Astrocyte of the cerebellum (primary cell): ENCODE measurements around the gene ADAMTS8.

ENCODE experiments used
- DNase-seq: peaks from one replicate; pipeline ENCODE4 v3.0.0-alpha.2; 2011; ENCODE audit warnings: low read depth
- H3K4me3 ChIP-seq: 2 replicates; pipeline ENCODE4 v1.5.1; 2011; ENCODE audit warnings: mild to moderate bottlenecking, low read depth, low read length, moderate library complexity
- CTCF ChIP-seq: IDR thresholded peaks from 2 replicates; pipeline ENCODE4 v1.5.1; 2012; ENCODE audit warnings: low read length, low read depth, moderate library complexity, mild to moderate bottlenecking; ENCODE audit errors: missing control alignments
- in situ Hi-C: cut with HindIII; loops from 2 replicates; pipeline ENCODE4 v1.10.0; 2017; ENCODE audit warnings: low sequenced_read_pairs

The ADAMTS8 gene

DNA sequence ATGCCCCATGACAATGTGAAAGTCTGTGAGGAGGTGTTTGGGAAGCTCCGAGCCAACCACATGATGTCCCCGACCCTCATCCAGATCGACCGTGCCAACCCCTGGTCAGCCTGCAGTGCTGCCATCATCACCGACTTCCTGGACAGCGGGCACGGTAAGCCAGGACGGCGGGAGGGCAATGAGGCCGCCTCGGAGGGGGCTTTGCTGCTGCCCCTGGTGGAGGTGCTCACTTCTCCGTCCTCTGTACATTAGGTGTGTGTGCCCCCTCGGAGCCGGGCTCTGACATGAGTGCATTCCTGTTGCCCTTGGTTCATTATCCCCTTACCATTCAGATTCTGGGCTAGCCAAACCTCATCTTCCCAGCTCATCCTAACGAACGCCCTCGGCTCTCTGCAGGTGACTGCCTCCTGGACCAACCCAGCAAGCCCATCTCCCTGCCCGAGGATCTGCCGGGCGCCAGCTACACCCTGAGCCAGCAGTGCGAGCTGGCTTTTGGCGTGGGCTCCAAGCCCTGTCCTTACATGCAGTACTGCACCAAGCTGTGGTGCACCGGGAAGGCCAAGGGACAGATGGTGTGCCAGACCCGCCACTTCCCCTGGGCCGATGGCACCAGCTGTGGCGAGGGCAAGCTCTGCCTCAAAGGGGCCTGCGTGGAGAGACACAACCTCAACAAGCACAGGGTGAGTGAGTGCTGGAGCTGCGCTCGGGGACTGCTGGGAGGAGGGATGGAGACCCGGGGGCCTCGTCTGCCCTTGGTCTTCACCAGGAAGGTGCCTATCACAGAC lies 33.9 kb upstream of the ADAMTS8 start:
- TF ChIP-seq CTCF = no peak
- no peak for DNase-seq
- in situ Hi-C loops = no loop called here
- H3K4me3 ChIP-seq = no peak overlapping the region

DNA sequence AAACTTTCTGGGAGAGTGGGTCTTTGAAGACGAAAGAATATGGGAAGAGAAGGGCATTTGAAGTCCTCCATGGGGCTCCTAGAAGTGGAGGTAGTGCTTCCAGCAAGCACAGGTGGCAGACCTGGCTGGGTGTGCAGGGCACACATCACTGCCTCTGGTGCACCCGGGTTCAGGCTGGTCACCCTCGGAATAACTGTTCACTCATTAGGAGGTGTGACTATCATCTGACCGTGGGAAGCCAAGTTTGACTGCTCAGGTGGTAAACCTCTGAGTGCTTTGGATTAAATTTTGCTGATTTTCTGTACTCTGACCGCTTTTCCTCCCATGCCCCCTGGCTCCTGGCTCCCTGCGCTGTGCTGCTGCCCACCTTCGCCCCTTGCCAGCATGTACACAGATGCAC lies 31.1 kb upstream of the ADAMTS8 start:
- no peak for TF ChIP-seq CTCF
- no peak overlapping the region for H3K4me3 ChIP-seq
- in situ Hi-C loops = no loop called here
- DNase-seq = no peak

DNA sequence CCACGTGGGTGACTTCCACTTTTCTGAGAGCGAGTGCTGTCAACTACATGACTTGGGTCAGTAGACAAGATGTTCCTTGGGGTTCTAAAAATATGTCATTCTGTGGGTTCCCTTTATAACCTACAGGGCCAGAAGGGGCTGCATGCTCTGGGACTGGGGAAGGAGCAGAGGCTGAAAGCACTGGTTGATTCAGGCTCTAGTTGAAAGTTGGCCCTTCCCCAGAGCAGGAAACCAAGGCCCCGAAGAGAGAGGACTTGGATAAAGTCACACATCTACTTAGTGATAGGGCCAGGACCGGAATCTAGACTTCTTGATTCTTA lies 30.0 kb upstream of the ADAMTS8 start:
- TF ChIP-seq CTCF = no peak
- in situ Hi-C loops = no loop called here
- H3K4me3 ChIP-seq = no peak overlapping the region
- DNase-seq = no peak

GRCh38 chr11:130457623-130458409 lies 29.4 kb upstream of the ADAMTS8 start:
- no peak overlapping the region for H3K4me3 ChIP-seq
- no peak for DNase-seq
- no peak for TF ChIP-seq CTCF
- in situ Hi-C loops = no loop called here

DNA sequence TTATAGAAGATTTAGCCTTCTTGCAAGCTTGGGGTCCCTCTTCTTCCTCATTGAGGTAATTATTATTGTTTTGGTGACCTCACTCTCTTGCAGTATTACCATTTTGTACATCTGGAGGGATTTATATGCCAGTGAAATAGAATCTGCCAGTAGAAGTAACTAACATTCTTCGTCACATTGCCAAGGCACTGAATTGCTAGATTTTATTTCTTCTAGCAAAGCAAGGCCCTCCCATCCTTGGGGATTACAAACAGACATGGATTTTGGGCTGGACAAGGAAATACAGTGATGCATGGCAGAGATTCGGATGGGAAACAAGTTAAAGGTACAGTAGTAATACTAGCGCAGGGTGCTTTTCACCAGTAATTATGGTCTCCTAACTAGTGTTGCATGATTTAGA lies 27.9 kb upstream of the ADAMTS8 start:
- no peak overlapping the region for H3K4me3 ChIP-seq
- TF ChIP-seq CTCF = no peak
- in situ Hi-C loops = no loop called here
- no peak for DNase-seq

DNA sequence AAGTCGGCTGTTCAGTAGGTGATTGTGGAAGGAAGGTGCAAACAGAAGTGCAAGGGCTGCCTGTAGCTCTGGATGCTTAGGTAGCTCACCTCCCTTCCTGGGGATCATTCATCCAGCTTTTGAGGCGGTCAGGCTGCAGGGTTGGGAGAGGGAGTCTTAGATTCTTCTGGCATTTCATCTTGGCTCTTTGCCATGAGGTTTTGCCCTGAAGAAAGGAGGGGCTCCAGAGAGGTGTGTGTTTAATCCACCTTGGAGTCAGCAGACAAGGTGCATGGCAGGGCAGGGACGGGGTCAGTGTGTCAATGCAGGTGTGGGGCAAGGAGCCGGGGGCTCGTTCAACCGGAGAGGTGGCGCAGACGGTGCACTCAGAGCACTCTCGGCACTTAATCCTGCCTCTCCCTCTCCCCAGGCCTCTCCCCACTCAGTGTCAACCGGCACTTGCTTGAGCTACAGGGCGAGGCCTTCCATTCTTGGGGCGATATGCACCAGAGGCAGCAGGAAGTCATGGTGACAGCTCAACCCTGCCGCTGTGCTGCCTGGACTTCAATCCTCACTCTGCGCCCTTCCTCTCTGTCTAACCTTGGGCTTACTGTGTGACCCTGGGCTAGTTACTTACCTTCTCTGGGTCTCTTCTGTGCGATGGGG lies 27.2 kb upstream of the ADAMTS8 start:
- no peak for TF ChIP-seq CTCF
- no peak for DNase-seq
- H3K4me3 ChIP-seq = no peak overlapping the region
- in situ Hi-C loops = no loop called here
